Nephron progenitor cell (in vitro differentiated cells): Measurements from ENCODE around the gene CCDC88C.

ENCODE experiments used
- DNase-seq: peaks from one replicate; pipeline ENCODE4 v3.0.0; 2021
- H3K27ac Mint-ChIP-seq: 2 replicates; pipeline ENCODE4 v1.8.0; 2021; ENCODE audit warnings: mild to moderate bottlenecking, moderate library complexity, mixed read lengths
- H3K27me3 Mint-ChIP-seq: 2 replicates; pipeline ENCODE4 v1.8.0; 2021; ENCODE audit warnings: mild to moderate bottlenecking, low read depth, mixed read lengths; ENCODE audit not compliant: poor library complexity
- H3K36me3 Mint-ChIP-seq: 2 replicates; pipeline ENCODE4 v1.8.0; 2021; ENCODE audit warnings: low read depth, mixed read lengths
- H3K4me1 Mint-ChIP-seq: 2 replicates; pipeline ENCODE4 v1.8.0; 2021; ENCODE audit warnings: mixed read lengths
- H3K4me3 Mint-ChIP-seq: 2 replicates; pipeline ENCODE4 v1.8.0; 2021; ENCODE audit warnings: mild to moderate bottlenecking, moderate library complexity, mixed read lengths
- H3K9me3 Mint-ChIP-seq: 2 replicates; pipeline ENCODE4 v1.8.0; 2021; ENCODE audit warnings: mild to moderate bottlenecking, moderate library complexity, mixed read lengths
- CTCF ChIP-seq: fragments of 200-600 bp; sonication (generic); IDR thresholded peaks from 2 replicates; pipeline ENCODE4 v1.5.0; 2021; ENCODE audit warnings: antibody characterized with exemption

Gene CCDC88C

DNA sequence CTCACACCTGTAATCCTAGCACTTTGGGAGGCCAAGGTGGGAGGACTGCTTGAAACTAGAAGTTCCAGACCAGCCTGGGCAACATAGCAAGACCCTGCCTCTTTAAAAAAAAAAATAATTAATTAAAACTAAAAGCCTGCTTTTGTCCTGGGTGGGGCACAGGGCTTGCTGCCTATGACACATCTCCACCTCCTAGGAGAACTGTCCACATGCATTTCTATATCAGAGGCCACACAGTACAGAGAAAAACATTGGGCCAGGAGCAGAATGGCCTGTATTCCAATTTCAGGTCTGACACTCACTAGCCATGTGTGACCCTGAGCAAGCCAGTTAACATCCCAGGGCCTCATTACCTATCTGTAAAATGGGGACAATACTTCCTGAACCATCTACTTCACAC lies 31.9 kb downstream of the CCDC88C start:
- H3K9me3 Mint-ChIP-seq: no peaks in the 10 kb centered on the region
- no peak for TF ChIP-seq CTCF
- DNase-seq: no peak
- peaks cover 10% of the 10 kb centered on the region for H3K36me3 Mint-ChIP-seq
- H3K4me3 Mint-ChIP-seq: no peak overlapping the region
- peaks cover 85% of the 10 kb centered on the region for H3K4me1 Mint-ChIP-seq
- H3K27ac Mint-ChIP-seq: no peak overlapping the region
- H3K27me3 Mint-ChIP-seq: peaks cover 12% of the 10 kb centered on the region

- TF ChIP-seq CTCF: no peak
- DNase-seq: no peak
- Mint-ChIP-seq H3K4me1 (peaks cover 85% of the 10 kb centered on the region), H3K27me3 (peaks cover 9% of the 10 kb centered on the region), H3K27ac (peak overlapping the region; percentile 71), H3K36me3 (peaks cover 10% of the 10 kb centered on the region), H3K4me3 (peak overlapping the region; percentile 8), H3K9me3 (no peaks in the 10 kb centered on the region)
These were observed 32.4 kb downstream of the CCDC88C start for GRCh38 chr14:91385224-91385623.

DNA sequence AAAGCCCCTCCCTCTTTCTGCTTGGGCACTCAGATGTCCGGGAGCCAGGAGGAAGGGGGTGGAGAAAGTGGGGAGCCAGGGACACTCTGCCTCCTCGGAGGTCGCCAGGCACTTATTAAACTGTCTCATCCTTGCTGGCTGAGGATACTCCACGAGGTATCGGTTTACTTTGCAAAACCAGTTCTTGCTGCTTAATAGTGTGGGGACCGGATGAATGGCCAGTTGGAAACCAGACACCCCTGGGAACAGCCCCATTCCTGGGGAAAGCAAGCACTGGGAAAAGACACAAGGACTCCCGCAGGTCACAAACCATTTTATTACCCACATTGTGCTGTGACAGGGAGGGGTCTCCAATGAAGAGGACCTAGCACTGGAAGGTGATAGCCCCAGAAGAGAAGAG lies 34.2 kb downstream of the CCDC88C start:
- Mint-ChIP-seq H3K27me3 (peaks cover 9% of the 10 kb centered on the region), H3K9me3 (no peaks in the 10 kb centered on the region), H3K4me3 (peak overlapping the region; percentile 52), H3K27ac (peak overlapping the region; percentile 99), H3K4me1 (peaks cover 90% of the 10 kb centered on the region), H3K36me3 (peaks cover 16% of the 10 kb centered on the region)
- DNase-seq: peak; percentile 81
- TF ChIP-seq CTCF: no peak

GRCh38 chr14:91381801-91382670 lies 35.6 kb downstream of the CCDC88C start:
- Mint-ChIP-seq H3K9me3 (no peaks in the 10 kb centered on the region), H3K27me3 (peaks cover 9% of the 10 kb centered on the region), H3K27ac (peak overlapping the region; percentile 99), H3K4me3 (peak overlapping the region; percentile 52), H3K4me1 (peaks cover 90% of the 10 kb centered on the region), H3K36me3 (peaks cover 16% of the 10 kb centered on the region)
- TF ChIP-seq CTCF: no peak
- no peak for DNase-seq

DNA sequence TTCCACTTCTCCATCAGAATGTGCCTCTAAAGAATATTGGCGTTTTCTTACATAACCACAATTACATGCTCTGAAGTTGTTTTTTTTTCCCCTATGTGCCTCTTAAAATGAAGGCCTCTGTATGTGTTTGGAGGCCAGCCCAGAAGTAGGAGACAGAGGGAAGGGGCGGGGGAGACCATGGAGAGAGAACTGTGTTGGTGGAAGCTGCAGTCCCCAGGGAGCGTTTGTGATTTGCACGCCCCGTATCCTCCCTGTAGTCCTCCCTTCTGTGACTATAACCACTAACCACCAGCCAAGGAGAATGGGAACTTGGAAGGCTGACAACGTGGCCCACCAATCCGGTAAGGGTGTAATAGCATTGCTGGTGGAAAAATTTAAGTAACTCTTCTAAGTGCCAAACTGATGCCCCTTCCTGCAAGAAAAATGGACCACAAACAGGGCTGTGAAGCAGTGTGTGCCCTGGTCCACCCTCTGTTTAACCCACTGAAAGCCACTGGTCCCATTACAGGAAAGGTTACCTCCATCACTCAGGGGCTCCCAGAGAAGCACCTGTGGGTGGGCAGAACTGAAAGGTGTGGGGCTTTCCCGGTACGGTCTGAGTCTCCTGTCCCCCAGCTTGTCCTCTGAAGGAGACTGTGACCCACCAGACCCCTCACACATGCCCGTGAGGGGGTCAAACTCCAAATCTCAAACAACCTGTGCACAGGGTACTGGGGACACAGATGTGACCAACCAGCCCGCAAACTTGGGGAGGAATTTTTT lies 36.8 kb downstream of the CCDC88C start:
- Mint-ChIP-seq H3K36me3 (peaks cover 16% of the 10 kb centered on the region), H3K4me3 (peak overlapping the region; percentile 52), H3K4me1 (peaks cover 95% of the 10 kb centered on the region), H3K27me3 (peaks cover 9% of the 10 kb centered on the region), H3K9me3 (no peaks in the 10 kb centered on the region), H3K27ac (peak overlapping the region; percentile 99)
- no peak for TF ChIP-seq CTCF
- DNase-seq: no peak
